ENCODE results near the gene TMEM181. TPM values are rescaled to one million over a fixed set of nuclear protein-coding genes. Genes with fewer than 3 reads are reported as not detected.
"Not testable (repeated sequence)": the region's sequence is repeated elsewhere in the genome, so short reads cannot be mapped to it uniquely, and the experiment has no call there.

Gene TMEM181
- total and polyA plus RNA-seq, 2 donors (not counting 1 experiment from before 2014, with no cell fraction given) = 35.6 to 36.0 TPM

GRCh38 chr6:158611541-158612370 lies 51.9 kb downstream of the TMEM181 start:
- TF ChIP-seq EZH2 (IDR thresholded peaks at IDR 0.05; ENCODE audit: low read length, missing control alignments) = no peak
- TF ChIP-seq CTCF (conservative IDR thresholded peaks at IDR 0.05 in 1 of 2, IDR thresholded peaks at IDR 0.05 in 1 of 2; ENCODE audit: low read depth in 1 of 2, low read length in 2 of 2) = no peak
- no peak overlapping the region for H3K4me2 ChIP-seq (ENCODE audit: extremely low read depth, insufficient read depth, low read length)
- no peak overlapping the region for H2AFZ ChIP-seq (ENCODE audit: low read length)
- no peak overlapping the region for H3K27ac ChIP-seq (ENCODE audit: insufficient read depth, low read length)
- no peaks in the 10 kb centered on the region for H3K9me3 ChIP-seq (ENCODE audit: control insufficient read depth, insufficient read depth, low read depth, low read length)
- peaks cover 17% of the 10 kb centered on the region for H3K36me3 ChIP-seq (ENCODE audit: control insufficient read depth, insufficient read depth, low read length)
- no peak overlapping the region for H3K9ac ChIP-seq (ENCODE audit: insufficient read depth, low read length)
- no peak for DNase-seq (ENCODE audit: low read depth in 2 of 2)
- no peak overlapping the region for H3K4me3 ChIP-seq (replicated peaks in 1 of 4; ENCODE audit: control extremely low read depth in 1 of 4, insufficient read depth in 1 of 4, low read depth in 3 of 4, low read length in 4 of 4)
- H4K20me1 ChIP-seq (ENCODE audit: control insufficient read depth, extremely low read depth, insufficient read depth, low read length) = no peaks in the 10 kb centered on the region
- H3K4me1 ChIP-seq (ENCODE audit: control insufficient read depth, extremely low read depth, insufficient read depth, low read length) = no peaks in the 10 kb centered on the region
- no peaks in the 10 kb centered on the region for H3K79me2 ChIP-seq (ENCODE audit: control insufficient read depth, insufficient read depth, low read length)
- H3K27me3 ChIP-seq (ENCODE audit: control insufficient read depth, insufficient read depth, low read length) = no peaks in the 10 kb centered on the region

GRCh38 chr6:158614606-158615005 lies 54.7 kb downstream of the TMEM181 start:
- not testable (repeated sequence) for H3K36me3 ChIP-seq (ENCODE audit: control insufficient read depth, insufficient read depth, low read length); H3K79me2 ChIP-seq (ENCODE audit: control insufficient read depth, insufficient read depth, low read length); H3K9me3 ChIP-seq (ENCODE audit: control insufficient read depth, insufficient read depth, low read depth, low read length); H4K20me1 ChIP-seq (ENCODE audit: control insufficient read depth, extremely low read depth, insufficient read depth, low read length); H3K9ac ChIP-seq (ENCODE audit: insufficient read depth, low read length); H3K27ac ChIP-seq (ENCODE audit: insufficient read depth, low read length); H3K4me2 ChIP-seq (ENCODE audit: extremely low read depth, insufficient read depth, low read length); H3K27me3 ChIP-seq (ENCODE audit: control insufficient read depth, insufficient read depth, low read length); H3K4me3 ChIP-seq (replicated peaks in 1 of 4; ENCODE audit: control extremely low read depth in 1 of 4, insufficient read depth in 1 of 4, low read depth in 3 of 4, low read length in 4 of 4); H2AFZ ChIP-seq (ENCODE audit: low read length); H3K4me1 ChIP-seq (ENCODE audit: control insufficient read depth, extremely low read depth, insufficient read depth, low read length); DNase-seq (ENCODE audit: low read depth in 2 of 2)

GRCh38 chr6:158618289-158618688 lies 58.4 kb downstream of the TMEM181 start:
- H3K9me3 ChIP-seq (ENCODE audit: control insufficient read depth, insufficient read depth, low read depth, low read length); H3K9ac ChIP-seq (ENCODE audit: insufficient read depth, low read length); H2AFZ ChIP-seq (ENCODE audit: low read length); H3K4me1 ChIP-seq (ENCODE audit: control insufficient read depth, extremely low read depth, insufficient read depth, low read length); H3K79me2 ChIP-seq (ENCODE audit: control insufficient read depth, insufficient read depth, low read length); H3K4me2 ChIP-seq (ENCODE audit: extremely low read depth, insufficient read depth, low read length); H3K27ac ChIP-seq (ENCODE audit: insufficient read depth, low read length); H3K27me3 ChIP-seq (ENCODE audit: control insufficient read depth, insufficient read depth, low read length); H4K20me1 ChIP-seq (ENCODE audit: control insufficient read depth, extremely low read depth, insufficient read depth, low read length); H3K36me3 ChIP-seq (ENCODE audit: control insufficient read depth, insufficient read depth, low read length); H3K4me3 ChIP-seq (replicated peaks in 1 of 4; ENCODE audit: control extremely low read depth in 1 of 4, insufficient read depth in 1 of 4, low read depth in 3 of 4, low read length in 4 of 4); DNase-seq (ENCODE audit: low read depth in 2 of 2): not testable (repeated sequence)

Measured in fibroblast of lung (primary cell).